HCEC 1CT (cell line): ENCODE measurements around the gene FAM227B.
A peak's percentile ranks its signal among the peaks of the same experiment; 100 is the strongest.
"Not testable (repeated sequence)": the region's sequence is repeated elsewhere in the genome, so short reads cannot be mapped to it uniquely, and the experiment has no call there.

Experiments used
- DNase-seq: peaks from one replicate; pipeline ENCODE4 v3.0.0-alpha.2; 2017

Gene FAM227B

GRCh38 chr15:49490966-49491365 lies 129.7 kb downstream of the FAM227B start:
- no peak for DNase-seq

GRCh38 chr15:49485401-49485800 lies 135.2 kb downstream of the FAM227B start:
- not testable (repeated sequence) for DNase-seq

DNA sequence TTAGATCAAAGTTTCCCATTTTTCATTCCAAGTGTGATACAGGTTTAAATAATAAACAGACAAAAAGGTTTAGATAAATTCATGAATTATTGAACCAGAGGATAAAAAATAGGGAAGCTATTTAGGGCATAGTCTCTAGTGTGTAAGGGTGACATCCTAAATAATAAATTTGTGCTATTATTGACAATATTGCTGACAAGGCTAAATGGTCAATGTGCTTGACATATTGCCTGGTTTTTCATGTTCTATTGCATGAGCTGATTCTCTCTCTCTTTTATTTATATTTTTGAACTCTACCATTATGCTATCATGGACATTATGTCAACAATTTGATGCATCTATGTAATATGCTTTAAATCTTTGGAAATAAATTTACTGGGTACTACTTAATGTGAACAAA lies 141.6 kb downstream of the FAM227B start:
- DNase-seq, result not testable (repeated sequence)

DNA sequence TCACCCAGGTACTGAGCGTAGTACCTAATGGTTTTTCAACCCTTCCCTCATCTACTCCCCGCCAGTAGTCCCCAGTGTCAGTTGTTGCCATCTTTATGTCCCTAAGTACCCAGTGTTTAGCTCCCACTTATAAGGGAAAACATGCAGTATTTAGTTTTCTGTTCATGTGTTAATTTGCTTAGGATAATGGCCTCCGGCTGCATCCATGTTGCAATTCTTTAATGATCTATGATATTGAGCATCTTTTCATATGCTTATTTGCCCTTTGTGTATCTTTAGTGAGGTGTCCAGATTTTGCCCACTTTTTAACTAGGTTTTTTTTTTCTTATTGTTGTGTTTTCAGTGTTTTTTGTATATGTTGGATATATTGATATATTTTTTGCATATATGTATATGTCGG lies 142.6 kb downstream of the FAM227B start:
- DNase-seq, result not testable (repeated sequence)

GRCh38 chr15:49473031-49473430 lies 147.6 kb downstream of the FAM227B start:
- DNase-seq, result peak; percentile 76

DNA sequence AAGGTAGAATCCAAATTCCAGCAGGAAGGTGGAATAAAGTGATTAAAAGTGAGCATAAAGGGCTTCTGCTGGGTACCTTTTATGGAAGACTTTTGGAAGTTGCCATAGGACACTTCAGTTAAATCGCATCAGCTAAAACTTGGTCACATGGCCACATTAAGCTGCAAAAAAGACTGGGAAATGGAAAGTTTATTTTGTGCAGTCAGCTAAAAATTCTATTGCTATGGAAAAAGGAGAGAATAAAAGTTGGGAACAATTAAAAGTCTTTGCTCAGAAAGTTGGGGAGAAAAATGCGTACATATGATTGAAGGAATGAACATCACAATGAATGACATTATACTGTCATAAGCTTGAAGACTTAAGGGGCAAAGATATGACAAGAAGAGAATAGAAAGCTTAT lies 148.3 kb downstream of the FAM227B start:
- DNase-seq, result no peak

GRCh38 chr15:49471733-49472132 lies 148.9 kb downstream of the FAM227B start:
- DNase-seq, result no peak

DNA sequence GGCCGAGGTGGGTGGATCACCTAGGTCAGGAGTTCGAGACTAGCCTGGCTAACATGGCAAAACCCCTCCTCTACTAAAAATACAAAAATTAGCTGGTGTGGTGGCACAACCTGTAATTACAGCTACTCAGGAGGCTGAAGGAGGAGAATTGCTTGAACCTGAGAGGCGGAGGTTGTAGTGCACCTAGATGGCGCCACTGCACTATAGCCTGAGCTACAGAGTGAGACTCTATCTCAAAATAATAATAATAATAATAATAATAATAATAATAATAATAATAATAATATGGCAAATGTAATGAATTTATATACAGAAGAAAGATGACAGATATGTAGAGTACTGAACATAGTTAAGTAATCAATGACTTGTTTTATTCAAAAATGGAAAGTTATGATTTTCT lies 149.4 kb downstream of the FAM227B start:
- DNase-seq, result not testable (repeated sequence)

- peak; percentile 74 for DNase-seq
Observed at GRCh38 chr15:49468481-49468839, 152.2 kb downstream of the FAM227B start.

- DNase-seq, result peak; percentile 43
Observed at GRCh38 chr15:49467746-49468480, 152.7 kb downstream of the FAM227B start.

DNA sequence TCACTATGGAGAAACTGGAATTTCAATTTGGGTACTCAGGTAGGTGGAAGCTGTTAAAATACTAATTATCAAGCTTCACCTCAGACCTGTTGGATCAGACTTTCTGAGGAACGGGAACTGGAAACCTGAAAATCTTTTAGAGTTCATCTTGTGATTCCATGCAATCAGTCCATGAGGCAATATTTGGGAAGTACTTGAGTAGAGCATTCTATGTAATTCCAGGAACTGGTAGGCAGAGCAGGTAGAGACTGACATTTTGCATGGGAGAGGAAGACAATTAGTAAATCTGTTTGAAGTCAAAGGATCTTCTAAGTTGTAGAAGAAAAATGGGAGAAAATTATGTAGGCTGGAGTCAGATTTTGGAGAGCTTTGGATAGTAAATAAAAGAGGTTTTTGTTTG lies 154.5 kb downstream of the FAM227B start:
- DNase-seq, result no peak

- no peak for DNase-seq
Observed at GRCh38 chr15:49464522-49464921, 156.1 kb downstream of the FAM227B start.

DNA sequence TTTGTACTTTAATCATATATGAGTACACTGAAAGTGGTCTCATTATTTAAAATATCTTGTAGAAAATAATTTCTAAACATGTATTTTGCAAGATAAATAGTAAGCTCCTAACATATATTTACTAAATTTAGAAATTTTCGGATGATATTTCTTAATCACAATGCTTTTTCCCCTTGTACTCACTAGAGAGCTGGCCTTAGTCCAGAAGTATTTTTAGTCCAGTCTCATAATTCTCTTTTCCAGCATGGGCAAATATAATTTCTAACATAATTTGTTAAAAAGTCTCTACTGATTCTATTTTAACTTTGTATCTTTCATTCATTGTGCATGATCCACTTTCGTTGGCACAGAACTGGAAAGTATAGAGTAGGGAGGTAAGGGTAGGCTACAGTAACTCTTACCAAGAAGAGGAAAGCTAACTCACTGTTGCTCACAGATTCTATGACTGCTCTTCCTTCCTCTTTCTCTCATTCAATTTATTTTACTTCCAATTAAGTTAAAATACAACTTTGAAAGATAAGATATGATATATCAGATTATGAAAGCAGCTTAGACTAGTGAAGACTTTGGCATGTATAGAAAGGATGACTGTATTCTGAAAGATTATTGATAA lies 158.3 kb downstream of the FAM227B start:
- DNase-seq, result peak; percentile 40

DNA sequence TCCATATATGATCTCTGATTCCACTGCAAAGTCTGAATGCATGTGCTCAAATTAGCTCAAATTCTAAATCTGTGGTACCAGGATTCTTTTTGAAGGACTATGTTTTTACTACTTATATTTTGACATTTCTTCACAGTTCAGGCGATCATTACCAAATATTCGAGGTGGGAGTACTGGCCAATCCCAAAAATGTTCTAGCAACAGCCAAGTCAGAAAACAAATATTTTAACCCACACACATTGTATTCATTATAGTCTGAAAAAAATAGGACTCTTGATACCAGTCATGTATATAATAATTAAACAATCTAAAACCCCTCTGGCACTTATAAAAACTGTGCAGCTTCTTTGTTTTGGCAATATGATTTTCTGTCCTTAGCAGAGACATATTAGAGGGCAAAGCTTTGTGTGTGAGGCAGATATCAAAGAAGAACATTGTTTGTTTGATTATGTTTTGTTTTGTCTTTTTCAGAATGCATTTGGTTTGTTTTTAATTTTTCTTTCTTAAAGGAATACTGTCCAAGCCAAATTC lies 160.1 kb downstream of the FAM227B start:
- DNase-seq, result no peak

GRCh38 chr15:49458145-49458544 lies 162.5 kb downstream of the FAM227B start:
- DNase-seq, result peak; percentile 74

- no peak for DNase-seq
Observed at GRCh38 chr15:49456166-49456565, 164.5 kb downstream of the FAM227B start.

GRCh38 chr15:49452595-49452994 lies 168.0 kb downstream of the FAM227B start:
- DNase-seq, result no peak

DNA sequence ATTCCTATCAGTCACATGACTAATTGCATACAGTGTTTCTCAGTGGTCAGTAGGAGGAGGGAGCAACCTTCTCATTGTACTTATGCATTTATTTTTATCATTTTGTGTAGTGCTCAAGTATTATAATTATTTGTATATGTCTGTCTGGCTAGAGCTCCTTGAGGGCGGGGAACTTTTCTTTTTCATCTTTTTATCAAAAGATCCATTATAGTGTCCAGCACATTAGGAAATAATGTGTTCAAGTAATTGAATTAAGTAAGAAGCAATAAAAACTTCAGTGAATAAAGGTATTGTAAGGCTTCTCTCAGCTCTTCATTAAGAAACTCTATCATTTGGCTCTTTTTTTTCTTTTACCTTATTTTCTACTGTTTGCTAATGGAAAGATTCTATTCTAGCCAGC lies 178.8 kb downstream of the FAM227B start:
- no peak for DNase-seq

DNA sequence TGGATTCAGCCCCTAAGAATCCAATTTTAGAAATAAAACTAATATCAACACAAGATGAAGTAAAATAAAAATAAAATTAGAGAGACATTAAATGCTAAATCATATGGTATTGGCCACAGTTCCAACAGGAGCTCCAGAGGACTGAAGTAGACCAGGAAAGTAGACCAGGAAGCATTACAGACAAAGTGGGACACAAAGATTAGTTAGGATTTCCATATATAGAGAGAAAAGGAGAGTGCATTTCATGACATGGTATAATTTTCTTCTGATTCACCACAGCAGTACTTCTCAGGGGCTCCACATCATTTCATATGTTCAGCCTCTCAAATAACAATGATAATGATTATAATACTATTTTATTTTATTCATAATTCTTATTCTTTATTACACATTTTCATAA lies 179.3 kb downstream of the FAM227B start:
- no peak for DNase-seq

GRCh38 chr15:49439678-49440395 lies 180.8 kb downstream of the FAM227B start:
- DNase-seq, result peak; percentile 41

DNA sequence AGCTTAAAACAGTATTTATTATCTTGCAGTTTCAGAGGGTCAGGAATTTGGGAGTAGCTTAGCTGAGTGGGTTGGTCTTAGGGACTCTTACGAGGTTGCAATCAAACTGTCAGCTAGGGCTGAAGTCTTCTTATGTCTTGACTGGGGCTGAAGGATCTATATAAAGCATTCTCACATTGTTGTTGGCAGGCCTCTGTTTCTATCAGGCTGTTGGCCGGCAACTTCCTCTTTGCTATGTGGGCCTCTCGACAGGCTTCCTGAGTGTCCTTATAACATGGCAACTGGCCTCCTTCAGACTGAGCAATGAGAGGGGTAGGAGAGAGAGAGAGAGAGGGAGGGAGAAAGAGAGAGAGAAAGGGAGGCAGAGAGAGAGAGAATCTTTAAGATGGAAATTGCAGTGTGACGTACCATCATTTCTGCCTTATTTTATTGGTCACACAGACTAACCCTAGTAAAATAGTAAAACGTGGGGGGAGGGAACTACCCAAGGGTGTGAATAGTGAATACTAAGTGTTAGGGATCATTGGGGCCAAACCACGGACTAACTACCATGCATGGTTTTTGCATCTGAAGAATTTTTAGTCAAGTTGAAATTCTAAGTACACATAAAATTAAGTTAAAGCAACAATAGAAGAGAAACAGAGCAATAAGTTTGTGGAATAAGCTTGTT lies 181.5 kb downstream of the FAM227B start:
- DNase-seq, result no peak

DNA sequence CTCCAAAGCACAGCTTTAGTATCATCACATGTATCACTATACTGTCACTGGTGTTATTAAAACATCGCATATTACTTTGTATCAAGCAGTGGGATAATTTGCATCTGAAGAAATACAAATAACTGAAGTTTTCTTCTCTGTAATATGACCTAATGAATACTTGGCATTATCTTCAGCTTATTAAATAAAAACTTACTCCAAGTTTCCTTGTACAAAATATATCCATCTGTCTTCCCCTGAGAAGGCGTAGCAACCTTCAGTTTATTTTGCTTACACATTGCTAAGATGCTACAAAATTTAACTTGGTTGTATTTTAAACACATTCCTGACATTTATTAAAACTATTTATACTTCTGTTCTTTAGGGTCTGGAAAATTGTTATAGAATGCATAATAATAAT lies 183.9 kb downstream of the FAM227B start:
- DNase-seq, result no peak

GRCh38 chr15:49435174-49435573 lies 185.4 kb downstream of the FAM227B start:
- DNase-seq, result peak; percentile 51
